ENCODE data around the gene KCNK13.

- no peak for TF ChIP-seq POLR2A (IDR thresholded peaks at IDR 0.05; ENCODE audit: low read depth, low read length)
- TF ChIP-seq POLR2AphosphoS5 (IDR thresholded peaks at IDR 0.05; ENCODE audit: low read depth, low read length) = no peak
- TF ChIP-seq TAF1 (IDR thresholded peaks at IDR 0.05; ENCODE audit: low read depth, low read length) = no peak
Observed at GRCh38 chr14:90096566-90096965, 34.8 kb downstream of the KCNK13 start.
